ENCODE data around the gene INTS11. TPM values are rescaled to one million over a fixed set of nuclear protein-coding genes. Genes with fewer than 3 reads are reported as not detected.

Gene INTS11
- total RNA-seq: 56.0 and 74.6 TPM in 2 replicates

GRCh38 chr1:1324524-1325287, at the start of gene INTS11, which contains the start of gene CPTP:
TSS of gene INTS11 (minus strand) at chr1:1324660. CDS start at chr1:1324608, 52 bp downstream.
TSS of gene CPTP (plus strand) at chr1:1324802. CDS start at chr1:1326911, 2,109 bp downstream.

GRCh38 chr1:1358433-1359271, 34.2 kb upstream of the INTS11 start, which contains the start of gene MXRA8:
TSS of gene MXRA8 (minus strand) at chr1:1358555. CDS start at chr1:1358504, 51 bp downstream.

GRCh38 chr1:1349256-1350012, 25.0 kb upstream of the INTS11 start, which contains the start of gene DVL1:
TSS of gene DVL1 (minus strand) at chr1:1349418. CDS start at chr1:1349065, 353 bp downstream.

GRCh38 chr1:1331068-1331965, 6.9 kb upstream of the INTS11 start, which contains the start of gene TAS1R3:
TSS of gene TAS1R3 (plus strand) at chr1:1331280. CDS start at chr1:1331346, 66 bp downstream.

GRCh38 chr1:1307923-1308755, 16.3 kb downstream of the INTS11 start, which contains the start of the genes ACAP3 and PUSL1:
TSS of gene ACAP3 (minus strand) at chr1:1307930. CDS start at chr1:1307815, 115 bp downstream.
TSS of gene PUSL1 (plus strand) at chr1:1308597. CDS start at chr1:1308644, 47 bp downstream.

GRCh38 chr1:1273512-1274298, 50.8 kb downstream of the INTS11 start, which contains the start of gene UBE2J2:
TSS of gene UBE2J2 (minus strand) at chr1:1273854. CDS start at chr1:1267992, 5,862 bp downstream.

Other genes with a start within 250 kb of the INTS11 start
- gene C1orf159, start 208.6 kb downstream of the INTS11 start, total RNA-seq: 2.1 and 3.2 TPM in 2 replicates
- gene TTLL10, start 150.8 kb downstream of the INTS11 start, total RNA-seq: not detected in 2 replicates
- gene TNFRSF18, start 118.1 kb downstream of the INTS11 start, total RNA-seq: 0.34 and 0.79 TPM in 2 replicates
- gene TNFRSF4, start 110.5 kb downstream of the INTS11 start, total RNA-seq: under 0.01 TPM in 1 of 2 replicates, not detected in the other
- gene SDF4, start 92.7 kb downstream of the INTS11 start, total RNA-seq: 136 and 144 TPM in 2 replicates
- gene B3GALT6, start 92.4 kb downstream of the INTS11 start, total RNA-seq: 10.1 and 14.0 TPM in 2 replicates
- 2.1 and 2.8 TPM in 2 replicates for gene C1QTNF12, start 77.9 kb downstream of the INTS11 start, total RNA-seq
- 23.4 and 30.9 TPM in 2 replicates for gene UBE2J2, start 50.8 kb downstream of the INTS11 start, total RNA-seq
- gene SCNN1D, start 44.2 kb downstream of the INTS11 start, total RNA-seq: 1.2 and 1.3 TPM in 2 replicates
- gene ACAP3, start 16.7 kb downstream of the INTS11 start, total RNA-seq: 66.0 and 87.7 TPM in 2 replicates
- gene PUSL1, start 16.1 kb downstream of the INTS11 start, total RNA-seq: 9.6 and 9.9 TPM in 2 replicates
- 4.1 and 6.8 TPM in 2 replicates for gene CPTP, start 142 bp upstream of the INTS11 start, total RNA-seq
- gene TAS1R3, start 6.6 kb upstream of the INTS11 start, total RNA-seq: 0.16 and 0.17 TPM in 2 replicates
- 67.0 and 107 TPM in 2 replicates for gene DVL1, start 24.8 kb upstream of the INTS11 start, total RNA-seq
- 273 and 326 TPM in 2 replicates for gene MXRA8, start 33.9 kb upstream of the INTS11 start, total RNA-seq
- 53.0 and 102 TPM in 2 replicates for gene AURKAIP1, start 50.5 kb upstream of the INTS11 start, total RNA-seq
- 115 and 141 TPM in 2 replicates for gene CCNL2, start 74.7 kb upstream of the INTS11 start, total RNA-seq
- 86.0 and 91.9 TPM in 2 replicates for gene MRPL20, start 82.6 kb upstream of the INTS11 start, total RNA-seq
- 1.1 and 1.9 TPM in 2 replicates for gene ANKRD65, start 96.6 kb upstream of the INTS11 start, total RNA-seq
- 3.4 and 3.9 TPM in 2 replicates for gene VWA1, start 111.0 kb upstream of the INTS11 start, total RNA-seq
- under 0.01 TPM in 1 of 2 replicates, not detected in the other for gene ATAD3C, start 125.0 kb upstream of the INTS11 start, total RNA-seq
- gene ATAD3B, start 147.1 kb upstream of the INTS11 start, total RNA-seq: 11.7 and 19.3 TPM in 2 replicates
- gene ATAD3A, start 187.5 kb upstream of the INTS11 start, total RNA-seq: 17.4 and 19.5 TPM in 2 replicates
- 3.7 and 5.4 TPM in 2 replicates for gene TMEM240, start 216.0 kb upstream of the INTS11 start, total RNA-seq

Measured in bronchial smooth muscle cell (primary cell).